ENCODE data around the gene NPY5R.

DNA sequence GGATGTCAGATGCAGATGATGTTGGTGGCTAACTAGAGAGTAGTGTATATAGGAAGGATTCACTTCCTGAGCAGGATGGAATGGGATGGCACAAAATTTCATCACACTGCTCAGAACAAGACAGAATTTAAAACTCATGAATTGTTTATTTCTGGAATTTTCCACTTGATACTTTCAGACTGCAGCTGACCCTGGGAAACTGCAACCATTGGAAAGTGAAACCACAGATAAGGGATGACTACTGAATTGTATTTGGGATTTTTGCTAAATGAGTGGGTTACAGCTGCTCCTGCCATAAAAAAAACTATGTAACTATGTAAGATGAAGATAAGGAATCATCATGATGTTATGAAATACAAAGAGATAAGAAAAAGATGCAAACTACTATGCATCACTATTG lies 51.4 kb downstream of the NPY5R start:
- TF ChIP-seq, protein P1, sequence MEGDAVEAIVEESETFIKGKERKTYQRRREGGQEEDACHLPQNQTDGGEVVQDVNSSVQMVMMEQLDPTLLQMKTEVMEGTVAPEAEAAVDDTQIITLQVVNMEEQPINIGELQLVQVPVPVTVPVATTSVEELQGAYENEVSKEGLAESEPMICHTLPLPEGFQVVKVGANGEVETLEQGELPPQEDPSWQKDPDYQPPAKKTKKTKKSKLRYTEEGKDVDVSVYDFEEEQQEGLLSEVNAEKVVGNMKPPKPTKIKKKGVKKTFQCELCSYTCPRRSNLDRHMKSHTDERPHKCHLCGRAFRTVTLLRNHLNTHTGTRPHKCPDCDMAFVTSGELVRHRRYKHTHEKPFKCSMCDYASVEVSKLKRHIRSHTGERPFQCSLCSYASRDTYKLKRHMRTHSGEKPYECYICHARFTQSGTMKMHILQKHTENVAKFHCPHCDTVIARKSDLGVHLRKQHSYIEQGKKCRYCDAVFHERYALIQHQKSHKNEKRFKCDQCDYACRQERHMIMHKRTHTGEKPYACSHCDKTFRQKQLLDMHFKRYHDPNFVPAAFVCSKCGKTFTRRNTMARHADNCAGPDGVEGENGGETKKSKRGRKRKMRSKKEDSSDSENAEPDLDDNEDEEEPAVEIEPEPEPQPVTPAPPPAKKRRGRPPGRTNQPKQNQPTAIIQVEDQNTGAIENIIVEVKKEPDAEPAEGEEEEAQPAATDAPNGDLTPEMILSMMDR (conservative IDR thresholded peaks at IDR 0.05; ENCODE audit: low read length): no peak
- TF ChIP-seq EZH2phosphoT487 (IDR thresholded peaks at IDR 0.05; ENCODE audit: borderline replicate concordance): no peak
